ENCODE results near the gene CCDC127. TPM values are rescaled to one million over a fixed set of nuclear protein-coding genes. Genes with fewer than 3 reads are reported as not detected.

The CCDC127 gene
- total and polyA plus RNA-seq, 2 donors (not counting 3 experiments of a cell fraction or from before 2014, with no cell fraction given) = 3.4 to 6.3 TPM

- CTCF ChIA-PET = interaction anchor here (1.7 kb wide), 1 partner anchor 10 kb away, joined by 6 read pairs; the partner anchor contains the start of genes CCDC127 and SDHA
- no peak for DNase-seq (ENCODE audit: low read depth, low spot score)
Measured at GRCh38 chr5:208449-209114, 9.4 kb downstream of the CCDC127 start.

More at GRCh38 chr5:208449-209114, 9.4 kb downstream of the CCDC127 start:
- H3K4me1 ChIP-seq (ENCODE audit: control insufficient read depth, extremely low read depth, insufficient read depth, low read length) = no peaks in the 10 kb centered on the region
- H3K9me3 ChIP-seq (replicated peaks; ENCODE audit: control insufficient read depth, insufficient read depth, low read length) = no peaks in the 10 kb centered on the region
- H3K4me2 ChIP-seq (ENCODE audit: insufficient read depth, low read length) = no peak overlapping the region
- no peak overlapping the region for H3K9ac ChIP-seq (replicated peaks; ENCODE audit: extremely low read depth, insufficient read depth, low read length)
- H3K27ac ChIP-seq (ENCODE audit: insufficient read depth, low read depth, low read length) = no peak overlapping the region
- H2AFZ ChIP-seq (ENCODE audit: low read depth, low read length) = no peak overlapping the region
- TF ChIP-seq GATA2 (IDR thresholded peaks at IDR 0.05; ENCODE audit: insufficient read depth, insufficient read length, low read depth, low read length) (no peak), EZH2 (IDR thresholded peaks at IDR 0.05; ENCODE audit: borderline replicate concordance, low read depth, low read length, severe bottlenecking) (no peak), POLR2A (IDR thresholded peaks at IDR 0.05; ENCODE audit: low read depth, low read length) (no peak), FOS (IDR thresholded peaks at IDR 0.05; ENCODE audit: borderline replicate concordance, insufficient read depth, low read length) (no peak), POLR2AphosphoS5 (IDR thresholded peaks at IDR 0.05; ENCODE audit: insufficient read depth, low read depth, low read length) (no peak), JUN (IDR thresholded peaks at IDR 0.05; ENCODE audit: borderline replicate concordance, insufficient read depth, insufficient read length, low read depth) (no peak), MYC (IDR thresholded peaks at IDR 0.05; ENCODE audit: low read depth, low read length) (no peak)
- TF ChIP-seq, protein P1, sequence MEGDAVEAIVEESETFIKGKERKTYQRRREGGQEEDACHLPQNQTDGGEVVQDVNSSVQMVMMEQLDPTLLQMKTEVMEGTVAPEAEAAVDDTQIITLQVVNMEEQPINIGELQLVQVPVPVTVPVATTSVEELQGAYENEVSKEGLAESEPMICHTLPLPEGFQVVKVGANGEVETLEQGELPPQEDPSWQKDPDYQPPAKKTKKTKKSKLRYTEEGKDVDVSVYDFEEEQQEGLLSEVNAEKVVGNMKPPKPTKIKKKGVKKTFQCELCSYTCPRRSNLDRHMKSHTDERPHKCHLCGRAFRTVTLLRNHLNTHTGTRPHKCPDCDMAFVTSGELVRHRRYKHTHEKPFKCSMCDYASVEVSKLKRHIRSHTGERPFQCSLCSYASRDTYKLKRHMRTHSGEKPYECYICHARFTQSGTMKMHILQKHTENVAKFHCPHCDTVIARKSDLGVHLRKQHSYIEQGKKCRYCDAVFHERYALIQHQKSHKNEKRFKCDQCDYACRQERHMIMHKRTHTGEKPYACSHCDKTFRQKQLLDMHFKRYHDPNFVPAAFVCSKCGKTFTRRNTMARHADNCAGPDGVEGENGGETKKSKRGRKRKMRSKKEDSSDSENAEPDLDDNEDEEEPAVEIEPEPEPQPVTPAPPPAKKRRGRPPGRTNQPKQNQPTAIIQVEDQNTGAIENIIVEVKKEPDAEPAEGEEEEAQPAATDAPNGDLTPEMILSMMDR (IDR thresholded peaks at IDR 0.05; ENCODE audit: extremely low read depth in 1 of 2, insufficient read depth in 1 of 2, low read depth in 1 of 2, low read length in 2 of 2) = no peak
- TF ChIP-seq, protein P2, sequence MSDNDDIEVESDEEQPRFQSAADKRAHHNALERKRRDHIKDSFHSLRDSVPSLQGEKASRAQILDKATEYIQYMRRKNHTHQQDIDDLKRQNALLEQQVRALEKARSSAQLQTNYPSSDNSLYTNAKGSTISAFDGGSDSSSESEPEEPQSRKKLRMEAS (IDR thresholded peaks at IDR 0.05; ENCODE audit: insufficient read depth, insufficient read length) = no peak
- intact Hi-C loops (cut with micrococcal nuclease) (no loop called here), dilution Hi-C loops (cut with MboI; ENCODE audit: extremely low pct_ligation_motif_present, low sequenced_read_pairs) (no loop called here)
- H3K9me1 ChIP-seq (replicated peaks; ENCODE audit: control insufficient read depth, extremely low read depth, insufficient read depth, low read length) = no peaks in the 10 kb centered on the region
- peaks cover 3 to 17% of the 10 kb centered on the region in 2 experiments for H3K36me3 ChIP-seq (ENCODE audit: control insufficient read depth in 2 of 2, extremely low read depth in 1 of 2, insufficient read depth in 2 of 2, low read length in 2 of 2)
- H3K4me3 ChIP-seq (replicated peaks in 1 of 3; ENCODE audit: insufficient read depth in 1 of 3, low read depth in 1 of 3, low read length in 3 of 3) = no peak overlapping the region
- peaks cover 24% of the 10 kb centered on the region for H3K79me2 ChIP-seq (ENCODE audit: control insufficient read depth, insufficient read depth, low read length)
- no peaks in the 10 kb centered on the region for H4K20me1 ChIP-seq (replicated peaks; ENCODE audit: control insufficient read depth, extremely low read depth, insufficient read depth, low read length)
- H3K27me3 ChIP-seq (ENCODE audit: control insufficient read depth in 2 of 2, insufficient read depth in 2 of 2, low read length in 2 of 2) = no peaks in the 10 kb centered on the region
- no peak for FAIRE-seq
- BruUV-seq (replicated peaks) = no TSS peak
- POLR2A ChIA-PET = no interaction called here

Data from endothelial cell of umbilical vein (primary cell).